Endothelial cell (in vitro differentiated cells): ENCODE data around the gene VIT. TPM values are rescaled to one million over a fixed set of nuclear protein-coding genes. Genes with fewer than 3 reads are reported as not detected.

ENCODE experiments used
- DNase-seq: peaks from one replicate; pipeline ENCODE4 v3.0.0; 2021; ENCODE audit warnings: low spot score
- H3K27ac Mint-ChIP-seq: one replicate; pipeline ENCODE4 v1.8.0; 2021; ENCODE audit warnings: mixed read lengths, inconsistent platforms; ENCODE audit not compliant: unreplicated experiment
- H3K27me3 Mint-ChIP-seq: one replicate; pipeline ENCODE4 v1.8.0; 2021; ENCODE audit warnings: mild to moderate bottlenecking, moderate library complexity, mixed read lengths, inconsistent platforms; ENCODE audit not compliant: unreplicated experiment
- H3K36me3 Mint-ChIP-seq: one replicate; pipeline ENCODE4 v1.8.0; 2021; ENCODE audit warnings: mild to moderate bottlenecking, low read depth, mixed read lengths, inconsistent platforms; ENCODE audit not compliant: unreplicated experiment
- H3K4me1 Mint-ChIP-seq: one replicate; pipeline ENCODE4 v1.8.0; 2021; ENCODE audit warnings: mild to moderate bottlenecking, mixed read lengths, inconsistent platforms; ENCODE audit not compliant: unreplicated experiment
- H3K4me3 Mint-ChIP-seq: one replicate; pipeline ENCODE4 v1.8.0; 2021; ENCODE audit warnings: mild to moderate bottlenecking, mixed read lengths, inconsistent platforms; ENCODE audit not compliant: unreplicated experiment
- H3K9me3 Mint-ChIP-seq: one replicate; pipeline ENCODE4 v1.8.0; 2021; ENCODE audit warnings: mixed read lengths, inconsistent platforms; ENCODE audit not compliant: unreplicated experiment
- total RNA-seq: library from RNA; stranded (reverse); fragmentation: NEBNext Ultra II Directional; extraction: Animal tissue kit (Norgen Biotek cat#: 25700); gene quantifications from one replicate; pipeline ENCODE4 v1.2.1, GENCODE V29; 2021; ENCODE audit not compliant: unreplicated experiment
- TF ChIP-seq, protein P1 (sequence below): fragments of 200-600 bp; sonication (generic); IDR thresholded peaks from one replicate; pipeline ENCODE4 v1.5.0; 2021; ENCODE audit warnings: antibody characterized with exemption; ENCODE audit not compliant: unreplicated experiment

The VIT gene
- total RNA-seq, 1 donor from 2014 or later, result 3.6 TPM

DNA sequence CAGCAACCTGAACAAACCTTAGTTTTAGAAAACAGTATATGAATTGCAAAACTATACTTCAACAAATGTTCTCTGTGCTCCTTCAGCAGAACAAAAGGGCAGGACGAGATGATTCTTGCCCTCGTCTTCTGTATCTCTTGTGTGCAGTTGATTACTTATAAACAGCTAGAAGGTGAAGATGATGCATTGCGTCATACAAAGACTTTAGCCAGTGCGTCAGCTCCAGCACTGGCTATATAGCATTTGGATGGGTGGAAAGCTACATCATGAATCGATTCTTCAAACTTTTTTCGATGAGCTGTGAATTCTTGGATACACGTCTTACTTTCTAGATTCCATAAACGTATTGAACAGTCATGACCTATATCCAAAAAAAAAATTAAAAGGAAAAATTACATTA is 152.8 kb downstream of the VIT start:
- peaks cover 11% of the 10 kb centered on the region for H3K36me3 Mint-ChIP-seq
- no peak for DNase-seq
- no peak overlapping the region for H3K27ac Mint-ChIP-seq
- peaks cover 1% of the 10 kb centered on the region for H3K27me3 Mint-ChIP-seq
- no peaks in the 10 kb centered on the region for H3K9me3 Mint-ChIP-seq
- no peak overlapping the region for H3K4me3 Mint-ChIP-seq
- TF ChIP-seq, protein P1, sequence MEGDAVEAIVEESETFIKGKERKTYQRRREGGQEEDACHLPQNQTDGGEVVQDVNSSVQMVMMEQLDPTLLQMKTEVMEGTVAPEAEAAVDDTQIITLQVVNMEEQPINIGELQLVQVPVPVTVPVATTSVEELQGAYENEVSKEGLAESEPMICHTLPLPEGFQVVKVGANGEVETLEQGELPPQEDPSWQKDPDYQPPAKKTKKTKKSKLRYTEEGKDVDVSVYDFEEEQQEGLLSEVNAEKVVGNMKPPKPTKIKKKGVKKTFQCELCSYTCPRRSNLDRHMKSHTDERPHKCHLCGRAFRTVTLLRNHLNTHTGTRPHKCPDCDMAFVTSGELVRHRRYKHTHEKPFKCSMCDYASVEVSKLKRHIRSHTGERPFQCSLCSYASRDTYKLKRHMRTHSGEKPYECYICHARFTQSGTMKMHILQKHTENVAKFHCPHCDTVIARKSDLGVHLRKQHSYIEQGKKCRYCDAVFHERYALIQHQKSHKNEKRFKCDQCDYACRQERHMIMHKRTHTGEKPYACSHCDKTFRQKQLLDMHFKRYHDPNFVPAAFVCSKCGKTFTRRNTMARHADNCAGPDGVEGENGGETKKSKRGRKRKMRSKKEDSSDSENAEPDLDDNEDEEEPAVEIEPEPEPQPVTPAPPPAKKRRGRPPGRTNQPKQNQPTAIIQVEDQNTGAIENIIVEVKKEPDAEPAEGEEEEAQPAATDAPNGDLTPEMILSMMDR, result no peak
- peaks cover 14% of the 10 kb centered on the region for H3K4me1 Mint-ChIP-seq

DNA sequence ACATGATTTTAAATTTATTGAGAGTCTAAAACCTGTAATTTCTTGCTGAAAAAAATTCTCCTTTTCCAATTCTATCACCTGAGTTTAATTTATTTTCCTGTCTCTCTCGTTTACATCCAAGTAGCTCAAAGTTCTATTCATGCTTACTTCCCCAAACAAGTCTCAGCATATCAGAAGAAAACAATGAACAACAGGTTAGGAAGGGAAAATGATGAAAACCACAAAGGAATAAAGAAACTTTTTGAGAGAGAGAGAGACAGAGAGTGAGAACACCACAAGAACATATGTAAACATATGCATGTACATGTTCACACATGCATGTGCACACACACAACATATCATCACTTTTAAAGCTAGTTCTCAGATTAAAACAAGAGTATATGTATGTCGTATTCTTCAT is 157.7 kb downstream of the VIT start:
- Mint-ChIP-seq H3K4me1 (peaks cover 15% of the 10 kb centered on the region), H3K9me3 (no peaks in the 10 kb centered on the region), H3K27ac (no peak overlapping the region), H3K27me3 (peaks cover 1% of the 10 kb centered on the region), H3K36me3 (peaks cover 21% of the 10 kb centered on the region), H3K4me3 (no peak overlapping the region)
- DNase-seq, result no peak
- TF ChIP-seq, protein P1, result no peak

DNA sequence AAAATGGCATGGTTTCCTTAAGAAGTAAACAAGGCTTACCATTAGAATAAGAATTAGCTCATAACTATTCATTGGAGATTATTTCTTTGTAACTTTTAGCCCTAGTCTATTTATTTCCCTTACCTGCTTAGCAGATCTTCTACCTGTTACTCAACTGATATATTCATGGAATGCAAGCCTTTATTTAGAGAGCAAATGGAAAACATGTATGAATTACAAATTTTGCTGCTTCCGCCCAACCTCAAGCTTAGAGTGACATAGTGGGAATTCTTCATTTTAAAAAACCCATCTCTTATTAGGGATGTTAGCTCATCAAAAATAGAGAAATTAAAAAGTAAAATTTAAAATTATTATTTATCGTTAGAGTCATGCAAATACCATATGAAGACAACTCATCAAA is 158.9 kb downstream of the VIT start:
- peaks cover 15% of the 10 kb centered on the region for H3K4me1 Mint-ChIP-seq
- peaks cover 21% of the 10 kb centered on the region for H3K36me3 Mint-ChIP-seq
- no peak overlapping the region for H3K27ac Mint-ChIP-seq
- TF ChIP-seq, protein P1, result no peak
- peaks cover 1% of the 10 kb centered on the region for H3K27me3 Mint-ChIP-seq
- H3K9me3 Mint-ChIP-seq, result no peaks in the 10 kb centered on the region
- no peak for DNase-seq
- no peak overlapping the region for H3K4me3 Mint-ChIP-seq

DNA sequence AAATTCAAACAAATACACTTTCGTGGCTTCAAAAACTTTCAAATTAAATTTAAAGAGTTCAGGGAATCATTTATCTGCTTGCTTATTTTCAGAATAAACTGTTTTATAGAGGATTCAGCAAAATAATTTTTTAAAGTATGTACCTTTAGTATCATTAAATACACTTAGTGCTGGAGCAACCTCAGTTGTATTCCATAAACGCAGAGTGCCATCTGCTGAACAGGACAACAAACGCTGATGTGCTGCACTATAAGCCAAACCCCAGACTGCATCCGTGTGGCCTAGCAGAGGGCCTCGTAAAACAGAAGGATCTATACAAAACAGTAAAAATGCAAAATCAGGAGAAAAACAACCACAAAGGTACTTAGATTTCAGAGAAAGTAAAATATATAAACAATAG is 161.2 kb downstream of the VIT start:
- peaks cover 15% of the 10 kb centered on the region for H3K4me1 Mint-ChIP-seq
- H3K9me3 Mint-ChIP-seq, result no peaks in the 10 kb centered on the region
- peaks cover 23% of the 10 kb centered on the region for H3K36me3 Mint-ChIP-seq
- no peak overlapping the region for H3K27ac Mint-ChIP-seq
- TF ChIP-seq, protein P1, result no peak
- no peak overlapping the region for H3K4me3 Mint-ChIP-seq
- DNase-seq, result no peak
- H3K27me3 Mint-ChIP-seq, result no peaks in the 10 kb centered on the region

DNA sequence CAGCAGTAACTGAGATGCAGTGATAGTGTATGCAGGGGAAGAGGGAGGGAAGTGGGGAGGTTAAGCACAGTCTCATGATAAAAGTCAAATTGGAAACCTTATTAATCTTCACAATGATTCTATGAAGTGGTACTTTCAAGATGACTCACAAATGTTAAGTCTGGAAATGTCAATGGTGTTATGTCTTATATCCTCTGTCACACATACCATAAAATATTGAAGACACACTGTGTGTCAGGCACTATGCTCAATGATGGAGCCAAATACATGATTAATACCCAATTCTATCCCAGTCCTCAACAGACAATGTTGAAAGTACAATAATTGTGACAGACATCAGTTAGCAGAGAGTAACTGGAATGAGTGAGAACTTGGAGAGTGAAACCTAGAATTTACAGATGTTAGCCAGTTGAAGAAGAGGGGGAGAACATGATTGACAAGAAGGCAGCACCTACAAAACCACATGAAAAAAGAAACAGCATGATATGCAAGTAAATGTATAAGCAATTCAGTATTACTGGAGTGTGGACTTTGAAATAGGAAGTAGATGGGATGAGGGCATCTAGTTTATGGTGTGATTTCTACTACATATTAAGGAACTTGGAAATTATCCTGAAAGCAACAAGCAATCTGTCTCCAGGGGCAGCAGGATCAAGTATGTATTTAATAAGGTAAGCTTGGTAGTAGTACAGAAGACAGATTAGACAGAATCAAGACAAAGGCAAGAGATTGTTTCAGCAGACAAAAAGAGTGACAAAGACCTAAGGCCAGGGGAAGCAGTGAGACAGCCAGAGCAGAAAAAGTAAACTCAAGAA is 162.3 kb downstream of the VIT start:
- H3K36me3 Mint-ChIP-seq, result peaks cover 34% of the 10 kb centered on the region
- no peak overlapping the region for H3K4me3 Mint-ChIP-seq
- peak overlapping the region; percentile 20 for H3K27ac Mint-ChIP-seq
- peaks cover 15% of the 10 kb centered on the region for H3K4me1 Mint-ChIP-seq
- H3K9me3 Mint-ChIP-seq, result no peaks in the 10 kb centered on the region
- no peak for DNase-seq
- H3K27me3 Mint-ChIP-seq, result no peaks in the 10 kb centered on the region
- TF ChIP-seq, protein P1, result no peak
